ENCODE data around the gene CLRN3. TPM values are rescaled to one million over a fixed set of nuclear protein-coding genes. Genes with fewer than 3 reads are reported as not detected.

Gene CLRN3
- total RNA-seq, 1 experiment from 2014 or later = not detected

- ChIA-PET CTCF (interaction anchor here (0.6 to 6.6 kb wide), 28 partner anchors 8 to 1645 kb away, joined by 3 to 260 read pairs (median 4); no protein-coding TSS in a partner anchor), POLR2A (interaction anchor here (0.6 to 1.7 kb wide), 7 partner anchors 15 to 140 kb away, joined by 3 to 11 read pairs (median 5); no protein-coding TSS in a partner anchor)
- Mint-ChIP-seq H3K36me3 (ENCODE audit: insufficient read depth, unreplicated experiment) (no peaks in the 10 kb centered on the region), H3K4me3 (ENCODE audit: unreplicated experiment) (peak overlapping the region; percentile 62), H3K4me1 (ENCODE audit: insufficient read depth, unreplicated experiment) (peaks cover 7% of the 10 kb centered on the region), H3K27me3 (ENCODE audit: insufficient read depth, unreplicated experiment) (no peaks in the 10 kb centered on the region), H3K27ac (ENCODE audit: low read depth, unreplicated experiment) (no peak overlapping the region), H3K9me3 (ENCODE audit: unreplicated experiment) (no peaks in the 10 kb centered on the region)
- BruUV-seq (replicated peaks) = no TSS peak
- no peak for TF ChIP-seq CTCF (IDR thresholded peaks at IDR 0.05; ENCODE audit: unreplicated experiment)
- peak; percentile 59 for DNase-seq (ENCODE audit: unreplicated experiment)
- intact Hi-C loops (cut with micrococcal nuclease) = loop anchor here (2.0 to 5.0 kb wide), 2 partner anchors 190 to 243 kb away; no protein-coding TSS in a partner anchor
These were observed 14.8 kb upstream of the CLRN3 start for GRCh38 chr10:127907411-127908105.

- DNase-seq (ENCODE audit: unreplicated experiment) = peak; percentile 69
- peak; percentile 90 for TF ChIP-seq CTCF (IDR thresholded peaks at IDR 0.05; ENCODE audit: unreplicated experiment)
- H3K9me3 Mint-ChIP-seq (ENCODE audit: unreplicated experiment) = no peaks in the 10 kb centered on the region
- H3K4me3 Mint-ChIP-seq (ENCODE audit: unreplicated experiment) = peak within 1 kb of the TSS; percentile 62
- peaks cover 7% of the 10 kb centered on the region for H3K4me1 Mint-ChIP-seq (ENCODE audit: insufficient read depth, unreplicated experiment)
- ChIA-PET CTCF (interaction anchor here (0.6 to 6.6 kb wide), 42 partner anchors 8 to 1820 kb away, joined by 3 to 260 read pairs (median 4); no protein-coding TSS in a partner anchor), POLR2A (interaction anchor here (0.6 to 1.7 kb wide), 8 partner anchors 16 to 141 kb away, joined by 3 to 11 read pairs (median 4); no protein-coding TSS in a partner anchor)
- H3K27ac Mint-ChIP-seq (ENCODE audit: low read depth, unreplicated experiment) = no peak within 1 kb of the TSS
- H3K36me3 Mint-ChIP-seq (ENCODE audit: insufficient read depth, unreplicated experiment) = no peaks in the 10 kb centered on the region
- no TSS peak for BruUV-seq (replicated peaks)
- H3K27me3 Mint-ChIP-seq (ENCODE audit: insufficient read depth, unreplicated experiment) = no peaks in the 10 kb centered on the region
- intact Hi-C loops (cut with micrococcal nuclease) = loop anchor here (1.0 to 5.0 kb wide), 4 partner anchors 105 to 244 kb away; no protein-coding TSS in a partner anchor
These were observed 14.0 kb upstream of the CLRN3 start, which contains the start of gene PTPRE for GRCh38 chr10:127906548-127907377. Gene PTPRE, plus strand, starts transcription at chr10:127907103. Its CDS starts 133,779 bp downstream, at chr10:128040882.

- no peak for DNase-seq (ENCODE audit: unreplicated experiment)
- TF ChIP-seq CTCF (IDR thresholded peaks at IDR 0.05; ENCODE audit: unreplicated experiment) = no peak
- Mint-ChIP-seq H3K27ac (ENCODE audit: low read depth, unreplicated experiment) (no peak overlapping the region), H3K9me3 (ENCODE audit: unreplicated experiment) (no peaks in the 10 kb centered on the region), H3K4me1 (ENCODE audit: insufficient read depth, unreplicated experiment) (peaks cover 7% of the 10 kb centered on the region), H3K27me3 (ENCODE audit: insufficient read depth, unreplicated experiment) (no peaks in the 10 kb centered on the region), H3K4me3 (ENCODE audit: unreplicated experiment) (peak overlapping the region; percentile 19), H3K36me3 (ENCODE audit: insufficient read depth, unreplicated experiment) (no peaks in the 10 kb centered on the region)
- no TSS peak for BruUV-seq (replicated peaks)
- POLR2A ChIA-PET = interaction anchor here (0.6 to 1.7 kb wide), 5 partner anchors 104 to 163 kb away, joined by 3 to 11 read pairs (median 4); no protein-coding TSS in a partner anchor
- CTCF ChIA-PET = interaction anchor here (0.6 to 6.6 kb wide), 35 partner anchors 9 to 1812 kb away, joined by 3 to 260 read pairs (median 4); no protein-coding TSS in a partner anchor
- intact Hi-C loops (cut with micrococcal nuclease) = loop anchor here (1.0 to 5.0 kb wide), 4 partner anchors 105 to 245 kb away; no protein-coding TSS in a partner anchor
These were observed 13.1 kb upstream of the CLRN3 start for GRCh38 chr10:127905848-127906261.
